ENCODE results near the gene TGFBR3. TPM values are rescaled to one million over a fixed set of nuclear protein-coding genes. Genes with fewer than 3 reads are reported as not detected.

The TGFBR3 gene
- total RNA-seq, 2 experiments from 2014 or later, result 5.5 to 7.5 TPM

DNA sequence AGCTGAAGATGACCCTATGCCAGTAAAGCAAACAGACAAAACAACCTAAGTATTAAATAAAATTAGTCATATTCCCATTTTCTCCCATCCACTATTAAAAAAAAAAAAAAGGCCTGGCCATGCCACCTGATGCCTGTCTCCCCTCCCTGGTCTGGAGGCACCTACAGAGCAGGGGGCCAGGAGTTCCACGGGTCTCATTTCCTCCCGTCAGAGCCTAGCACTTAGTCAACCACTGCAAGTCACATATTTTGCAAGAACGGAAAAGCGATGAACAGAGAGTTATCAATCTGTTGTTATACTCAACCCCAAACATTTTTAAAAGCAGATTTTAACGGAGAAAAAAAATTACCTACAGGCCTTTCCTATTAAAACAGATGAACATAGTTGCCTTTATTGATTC lies 59.3 kb downstream of the TGFBR3 start:
- H3K36me3 Mint-ChIP-seq (ENCODE audit: low read depth), result no peaks in the 10 kb centered on the region
- no peak overlapping the region for H3K27ac Mint-ChIP-seq
- TF ChIP-seq, protein P1, sequence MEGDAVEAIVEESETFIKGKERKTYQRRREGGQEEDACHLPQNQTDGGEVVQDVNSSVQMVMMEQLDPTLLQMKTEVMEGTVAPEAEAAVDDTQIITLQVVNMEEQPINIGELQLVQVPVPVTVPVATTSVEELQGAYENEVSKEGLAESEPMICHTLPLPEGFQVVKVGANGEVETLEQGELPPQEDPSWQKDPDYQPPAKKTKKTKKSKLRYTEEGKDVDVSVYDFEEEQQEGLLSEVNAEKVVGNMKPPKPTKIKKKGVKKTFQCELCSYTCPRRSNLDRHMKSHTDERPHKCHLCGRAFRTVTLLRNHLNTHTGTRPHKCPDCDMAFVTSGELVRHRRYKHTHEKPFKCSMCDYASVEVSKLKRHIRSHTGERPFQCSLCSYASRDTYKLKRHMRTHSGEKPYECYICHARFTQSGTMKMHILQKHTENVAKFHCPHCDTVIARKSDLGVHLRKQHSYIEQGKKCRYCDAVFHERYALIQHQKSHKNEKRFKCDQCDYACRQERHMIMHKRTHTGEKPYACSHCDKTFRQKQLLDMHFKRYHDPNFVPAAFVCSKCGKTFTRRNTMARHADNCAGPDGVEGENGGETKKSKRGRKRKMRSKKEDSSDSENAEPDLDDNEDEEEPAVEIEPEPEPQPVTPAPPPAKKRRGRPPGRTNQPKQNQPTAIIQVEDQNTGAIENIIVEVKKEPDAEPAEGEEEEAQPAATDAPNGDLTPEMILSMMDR (IDR thresholded peaks at IDR 0.05), result no peak
- ChIA-PET POLR2A (no interaction called here), CTCF (no interaction called here)
- intact Hi-C loops (cut with micrococcal nuclease), result no loop called here
- DNase-seq (no peak), ATAC-seq (no peak)
- H3K27me3 Mint-ChIP-seq, result no peaks in the 10 kb centered on the region
- H3K4me1 Mint-ChIP-seq (ENCODE audit: low read depth), result peaks cover 21% of the 10 kb centered on the region
- no peaks in the 10 kb centered on the region for H3K9me3 Mint-ChIP-seq
- H3K4me3 Mint-ChIP-seq, result no peak overlapping the region

DNA sequence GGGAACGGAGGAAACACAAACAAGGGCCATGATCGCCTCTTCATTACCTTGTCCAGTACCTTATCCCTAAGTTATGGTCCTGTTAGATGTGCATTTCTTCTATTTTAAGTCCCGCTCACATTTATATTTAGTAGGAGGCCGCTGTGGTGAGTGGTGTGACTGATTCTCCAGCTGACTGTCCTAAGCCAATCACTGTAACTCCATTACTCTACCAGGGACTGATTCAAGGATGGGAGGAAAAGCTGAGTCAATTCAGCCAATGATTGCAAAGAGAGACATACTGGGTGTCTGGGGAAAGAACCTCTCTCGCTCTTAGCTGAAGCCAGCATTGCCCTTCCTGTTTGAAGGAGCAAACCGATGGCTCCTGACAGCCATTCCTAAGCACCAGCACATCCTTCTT lies 59.7 kb downstream of the TGFBR3 start:
- CTCF ChIA-PET, result interaction anchor here (1.0 kb wide), 1 partner anchor 30 kb away, joined by 3 read pairs; no protein-coding TSS in a partner anchor
- Mint-ChIP-seq H3K27ac (no peak overlapping the region), H3K4me3 (no peak overlapping the region), H3K9me3 (no peaks in the 10 kb centered on the region), H3K27me3 (no peaks in the 10 kb centered on the region), H3K36me3 (ENCODE audit: low read depth) (no peaks in the 10 kb centered on the region), H3K4me1 (ENCODE audit: low read depth) (peaks cover 21% of the 10 kb centered on the region)
- TF ChIP-seq, protein P1 (IDR thresholded peaks at IDR 0.05), result no peak
- DNase-seq, result no peak
- ATAC-seq, result no peak
- intact Hi-C loops (cut with micrococcal nuclease), result no loop called here
- POLR2A ChIA-PET, result no interaction called here

DNA sequence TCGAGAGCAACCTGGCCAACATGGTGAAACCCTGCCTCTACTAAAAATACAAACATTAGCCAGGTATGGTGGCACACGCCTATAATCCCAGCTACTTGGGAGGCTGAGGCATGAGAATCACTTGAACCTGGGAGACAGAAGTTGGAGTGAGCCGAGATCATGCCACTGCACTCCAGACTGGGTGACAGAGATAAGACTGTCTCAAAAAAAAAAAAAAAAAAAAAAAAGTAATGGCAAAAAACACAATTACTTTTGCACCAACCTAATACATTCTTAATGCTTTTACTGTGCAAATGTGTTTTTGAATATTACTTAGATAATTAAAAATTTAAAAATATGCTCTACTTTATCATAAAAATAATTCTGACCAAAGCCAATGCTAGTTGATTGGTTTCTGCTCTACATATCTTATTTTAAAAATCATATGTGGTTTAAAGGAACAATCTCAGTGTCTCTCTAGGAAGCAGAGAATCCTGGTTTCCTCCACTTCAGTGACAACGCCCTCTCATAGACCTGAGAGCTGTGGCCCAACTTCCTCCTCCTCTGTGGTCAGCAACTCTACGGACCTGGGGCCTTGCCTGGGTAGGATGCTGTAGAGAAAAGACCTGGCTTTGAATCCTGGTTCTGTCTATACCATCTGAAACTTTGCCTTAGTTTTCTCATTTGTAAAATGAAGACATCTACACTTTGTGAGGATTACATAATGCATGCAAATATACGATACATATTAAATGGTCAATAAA lies 64.7 kb downstream of the TGFBR3 start:
- Mint-ChIP-seq H3K27ac (no peak overlapping the region), H3K9me3 (no peaks in the 10 kb centered on the region), H3K27me3 (no peaks in the 10 kb centered on the region), H3K4me3 (no peak overlapping the region), H3K4me1 (ENCODE audit: low read depth) (peaks cover 15% of the 10 kb centered on the region), H3K36me3 (ENCODE audit: low read depth) (no peaks in the 10 kb centered on the region)
- DNase-seq (no peak), ATAC-seq (no peak)
- POLR2A ChIA-PET, result interaction anchor here (1.0 kb wide), 1 partner anchor 319 kb away, joined by 5 read pairs; no protein-coding TSS in a partner anchor
- TF ChIP-seq, protein P1 (IDR thresholded peaks at IDR 0.05), result no peak
- CTCF ChIA-PET, result interaction anchor here (0.9 kb wide), 1 partner anchor 309 kb away, joined by 3 read pairs; no protein-coding TSS in a partner anchor
- intact Hi-C loops (cut with micrococcal nuclease), result no loop called here

DNA sequence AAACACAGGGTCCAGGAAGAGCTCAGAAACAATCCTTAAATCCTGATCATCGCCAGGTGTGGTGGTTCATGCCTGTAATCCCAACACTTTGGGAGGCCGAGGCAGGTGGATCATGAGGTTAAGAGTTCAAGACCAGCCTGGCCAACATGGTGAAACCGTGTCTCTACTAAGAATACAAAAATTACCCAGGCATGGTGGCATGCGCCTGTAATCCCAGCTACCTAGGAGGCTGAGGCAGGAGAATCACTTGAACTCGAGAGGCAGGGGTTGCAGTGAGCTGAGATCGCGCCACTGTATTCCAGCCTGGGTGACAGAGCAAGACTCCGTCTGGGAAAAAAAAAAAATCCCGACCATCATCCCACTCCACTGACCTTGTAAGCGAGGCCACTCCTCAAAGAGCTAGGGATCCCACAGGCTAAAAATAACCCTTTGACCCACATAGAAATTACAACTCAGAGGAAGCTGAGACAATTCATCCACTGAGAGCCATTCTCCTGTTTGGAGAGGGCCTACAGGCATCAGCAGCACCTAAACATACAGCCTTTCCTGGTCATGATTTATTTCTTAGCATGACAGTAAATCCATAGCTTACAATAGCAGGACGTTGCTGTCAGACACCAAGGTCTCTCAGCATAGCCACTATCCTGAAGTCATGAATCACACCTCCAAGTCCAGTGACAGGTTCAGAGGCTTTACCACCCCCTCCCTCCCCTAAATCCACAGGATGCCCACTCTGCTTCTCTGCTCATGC lies 66.7 kb downstream of the TGFBR3 start:
- DNase-seq (no peak), ATAC-seq (no peak)
- no peak overlapping the region for H3K27ac Mint-ChIP-seq
- H3K27me3 Mint-ChIP-seq, result no peaks in the 10 kb centered on the region
- intact Hi-C loops (cut with micrococcal nuclease), result no loop called here
- peaks cover 18% of the 10 kb centered on the region for H3K4me1 Mint-ChIP-seq (ENCODE audit: low read depth)
- no peaks in the 10 kb centered on the region for H3K36me3 Mint-ChIP-seq (ENCODE audit: low read depth)
- ChIA-PET CTCF (interaction anchor here (1.2 to 1.6 kb wide), 3 partner anchors 10 to 307 kb away, joined by 3 to 4 read pairs (median 4); no protein-coding TSS in a partner anchor), POLR2A (no interaction called here)
- TF ChIP-seq, protein P1 (IDR thresholded peaks at IDR 0.05), result no peak
- H3K9me3 Mint-ChIP-seq, result no peaks in the 10 kb centered on the region
- no peak overlapping the region for H3K4me3 Mint-ChIP-seq

DNA sequence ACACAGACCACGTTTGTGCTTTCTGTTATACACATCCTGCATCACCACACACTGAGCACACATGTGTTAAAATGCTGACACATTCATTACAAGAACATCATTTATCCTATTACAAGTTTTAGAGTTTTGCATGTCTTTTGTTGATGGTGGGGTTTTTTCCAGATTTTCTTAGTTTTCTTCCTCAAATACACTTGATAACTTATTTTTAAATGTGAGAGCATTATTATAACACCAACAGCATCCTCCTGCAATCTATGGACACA lies 67.3 kb downstream of the TGFBR3 start:
- no peak overlapping the region for H3K27ac Mint-ChIP-seq
- H3K27me3 Mint-ChIP-seq, result no peaks in the 10 kb centered on the region
- TF ChIP-seq, protein P1 (IDR thresholded peaks at IDR 0.05), result no peak
- H3K9me3 Mint-ChIP-seq, result no peaks in the 10 kb centered on the region
- intact Hi-C loops (cut with micrococcal nuclease), result no loop called here
- no peaks in the 10 kb centered on the region for H3K36me3 Mint-ChIP-seq (ENCODE audit: low read depth)
- no peak overlapping the region for H3K4me3 Mint-ChIP-seq
- ATAC-seq (peak; percentile 47), DNase-seq (no peak)
- POLR2A ChIA-PET, result interaction anchor here (0.5 kb wide), 1 partner anchor 122 kb away, joined by 3 read pairs; no protein-coding TSS in a partner anchor
- CTCF ChIA-PET, result interaction anchor here (1.2 to 1.6 kb wide), 2 partner anchors 9 to 306 kb away, joined by 3 to 4 read pairs; no protein-coding TSS in a partner anchor
- H3K4me1 Mint-ChIP-seq (ENCODE audit: low read depth), result peaks cover 19% of the 10 kb centered on the region

All from activated CD8-positive, alpha-beta T cell treated with anti-CD3 and anti-CD28 coated beads for 36 hours (primary cell).